Pancreas (tissue), 10 donors: ENCODE results near the gene RAD9A. TPM values are rescaled to one million over a fixed set of nuclear protein-coding genes. Genes with fewer than 3 reads are reported as not detected.

Source experiments
- ATAC-seq, 4 donors: fragments of 200-7000 bp; cut with Tn5 transposase; one replicate each; pipeline versions ENCODE4 v1.8.0 to v1.9.1; 2020; ENCODE audit warnings: mild to moderate bottlenecking in 4 of 4, moderate library complexity in 4 of 4
- DNase-seq, 6 donors: peaks; one replicate each; pipeline ENCODE4 v3.0.0-alpha.2; 2020
- FAIRE-seq: peaks from 2 replicates; lab custom pipeline; 2012; peaks lifted over from hg19 to GRCh38; lab: Jason Lieb, UNC
- H3K27ac ChIP-seq, 4 donors: fragments of 200-600 bp; sonication (generic); 1 replicate in 3 of 4; 2 replicates in 1 of 4; pipeline versions ENCODE4 v1.5.0 to v1.8.0; 2020
- H3K27me3 ChIP-seq, 4 donors: fragments of 200-600 bp; one replicate each; pipeline ENCODE4 v1.8.0; 2021
- H3K36me3 ChIP-seq, 3 donors: fragments of 200-600 bp; sonication (generic) in 1 of 3; one replicate each; pipeline versions ENCODE4 v1.5.0 to v1.8.0; 2020 to 2021
- H3K4me1 ChIP-seq, 3 donors: fragments of 200-600 bp; one replicate each; pipeline ENCODE4 v1.8.0; 2021
- H3K4me3 ChIP-seq, 4 donors: fragments of 200-600 bp; sonication (generic) in 2 of 4; one replicate each; pipeline versions ENCODE4 v1.5.0 to v1.8.0; 2020 to 2021
- H3K9me3 ChIP-seq, 4 donors: fragments of 200-600 bp; one replicate each; pipeline ENCODE4 v1.8.0; 2021
- WGBS, 2 donors: extraction: QIAGEN DNeasy Blood & Tissue Kit; methylation state at CpG; one replicate each; pipeline ENCODE4 v1.1.7; 2013; 5-methylcytosine and 5-hydroxymethylcytosine counted together
- intact Hi-C, 3 donors: fragments of 100-400 bp; cut with DNase I; formaldehyde crosslinking; loops; one replicate each; pipeline versions ENCODE4 v1.11.1 to v1.14.2; 2022
- polyA plus RNA-seq, 2 donors: library from polyadenylated mRNA; stranded (reverse); fragments of 200-250 nt; gene quantifications; one replicate each; pipeline ENCODE4 v1.2.3, GENCODE V29; 2013
- total RNA-seq, 6 donors: library from RNA; stranded (reverse); fragmentation: NEBNext Ultra II Directional in 4 of 6; extraction: Animal tissue kit (Norgen Biotek cat#: 25700) in 4 of 6; gene quantifications; one replicate each; pipeline versions ENCODE4 v1.2.1 to v1.2.4, GENCODE V29; 2021 to 2023
- TF ChIP-seq, protein P1 (sequence below), 4 donors: fragments of 200-600 bp; sonication (generic) in 3 of 4; IDR thresholded peaks; one replicate each; pipeline versions ENCODE4 v1.5.0 to v1.8.0; 2021; ENCODE audit warnings: antibody characterized with exemption in 4 of 4
- donor health status: healthy with polysubstance abuse.
- donor health status: DM: no; HTN: no; CAD: no; lungs with moderate emphysema.
- donor health status: DM: no; HTN: no; CAD: no.
- donor health status: control.
- donor health status: control.
- donor health status: Bipolar disorder and iron deficiency.
- donor health status: DM: yes; HTN: yes; CAD: no.
- donor health status: DM: no; HTN: no; CAD: no.
- donor health status: DM: no; HTN: no; CAD: no.
- donor health status: DM: yes; HTN: yes; CAD: no.

RAD9A gene
- total and polyA plus RNA-seq, 8 donors, result 9.4 to 45.2 (median 15.0) TPM

- Histone ChIP-seq H3K9me3 (no peaks in the 10 kb centered on the region), H3K4me1 (no peaks in the 10 kb centered on the region), H3K27me3 (no peaks in the 10 kb centered on the region), H3K4me3 (no peak overlapping the region), H3K27ac (no peak overlapping the region), H3K36me3 (no peaks in the 10 kb centered on the region)
- TF ChIP-seq, protein P1, sequence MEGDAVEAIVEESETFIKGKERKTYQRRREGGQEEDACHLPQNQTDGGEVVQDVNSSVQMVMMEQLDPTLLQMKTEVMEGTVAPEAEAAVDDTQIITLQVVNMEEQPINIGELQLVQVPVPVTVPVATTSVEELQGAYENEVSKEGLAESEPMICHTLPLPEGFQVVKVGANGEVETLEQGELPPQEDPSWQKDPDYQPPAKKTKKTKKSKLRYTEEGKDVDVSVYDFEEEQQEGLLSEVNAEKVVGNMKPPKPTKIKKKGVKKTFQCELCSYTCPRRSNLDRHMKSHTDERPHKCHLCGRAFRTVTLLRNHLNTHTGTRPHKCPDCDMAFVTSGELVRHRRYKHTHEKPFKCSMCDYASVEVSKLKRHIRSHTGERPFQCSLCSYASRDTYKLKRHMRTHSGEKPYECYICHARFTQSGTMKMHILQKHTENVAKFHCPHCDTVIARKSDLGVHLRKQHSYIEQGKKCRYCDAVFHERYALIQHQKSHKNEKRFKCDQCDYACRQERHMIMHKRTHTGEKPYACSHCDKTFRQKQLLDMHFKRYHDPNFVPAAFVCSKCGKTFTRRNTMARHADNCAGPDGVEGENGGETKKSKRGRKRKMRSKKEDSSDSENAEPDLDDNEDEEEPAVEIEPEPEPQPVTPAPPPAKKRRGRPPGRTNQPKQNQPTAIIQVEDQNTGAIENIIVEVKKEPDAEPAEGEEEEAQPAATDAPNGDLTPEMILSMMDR (IDR thresholded peaks at IDR 0.05), result no peak
- WGBS, 2 donors, result 43 to 53% methylated on average over 3 of the region's 3 CpGs
- ATAC-seq (peak in 3 of 4 donors; percentile 2 to 30 (median 7)), FAIRE-seq (no peak), DNase-seq (no peak)
- intact Hi-C loops, result loop anchor here in 2 of 3 donors (5.0 to 10.0 kb wide), 2 partner anchors 38 to 130 kb away; no protein-coding TSS in a partner anchor
Measured at GRCh38 chr11:67384851-67385366, 6.9 kb upstream of the RAD9A start.

DNA sequence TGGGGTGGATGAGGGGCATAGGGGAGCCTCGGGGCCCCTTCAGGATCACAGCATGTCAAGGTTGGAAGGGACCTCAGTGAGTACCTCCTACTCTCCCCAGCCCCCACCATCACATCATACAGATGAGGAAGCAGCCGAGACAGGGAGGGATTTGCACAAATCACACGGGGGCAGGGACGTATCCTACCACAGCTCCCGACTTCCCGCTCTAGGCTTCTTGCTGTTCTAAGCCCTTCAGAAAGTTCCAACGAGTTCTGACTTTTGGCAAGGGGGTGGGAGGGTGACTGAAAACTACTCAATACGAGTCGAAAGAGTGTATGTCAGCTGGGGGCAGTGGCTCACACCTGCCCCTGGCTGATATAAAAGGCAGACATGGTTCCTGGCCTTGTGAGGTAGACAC lies 4.7 kb upstream of the RAD9A start:
- H3K4me1 ChIP-seq, result peaks cover 0 to 9% (median 0%) of the 10 kb centered on the region in 3 donors
- intact Hi-C loops, result loop anchor here in 1 of 3 donors (10.0 kb wide), 1 partner anchor 132 kb away; no protein-coding TSS in a partner anchor

DNA sequence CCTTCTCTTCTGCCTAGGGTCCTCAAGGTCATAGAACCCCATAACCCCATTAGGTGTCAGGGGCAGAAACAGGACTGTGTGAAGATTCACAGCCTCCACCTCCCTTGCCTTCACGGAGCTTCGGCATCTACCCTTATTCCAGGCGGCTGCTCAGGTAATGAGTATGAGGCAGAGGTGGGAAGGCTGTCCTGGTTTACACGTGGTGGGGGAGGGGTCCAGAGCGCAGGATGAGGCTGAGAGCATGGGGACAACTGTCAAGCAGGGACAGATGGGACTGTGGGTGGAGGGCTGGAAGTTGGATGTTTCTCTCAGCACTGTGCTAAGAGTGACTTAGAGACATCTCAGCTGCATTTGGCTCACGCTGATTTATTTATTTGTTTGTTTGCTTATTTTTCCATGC lies 4.3 kb upstream of the RAD9A start:
- FAIRE-seq (no peak), ATAC-seq (no peak), DNase-seq (no peak)
- Histone ChIP-seq H3K36me3 (no peaks in the 10 kb centered on the region), H3K27me3 (no peaks in the 10 kb centered on the region), H3K4me3 (no peak overlapping the region), H3K27ac (no peak overlapping the region), H3K4me1 (peaks cover 0 to 9% (median 0%) of the 10 kb centered on the region in 3 donors), H3K9me3 (no peaks in the 10 kb centered on the region)
- TF ChIP-seq, protein P1 (IDR thresholded peaks at IDR 0.05), result no peak
- intact Hi-C loops, result loop anchor here in 1 of 3 donors (10.0 kb wide), 1 partner anchor 133 kb away; no protein-coding TSS in a partner anchor
- 60 to 63% methylated on average over 6 of the region's 6 CpGs for WGBS, 2 donors

More for the DNA sequence above, 4.7 kb upstream of the RAD9A start:
- Histone ChIP-seq H3K4me3 (no peak overlapping the region), H3K36me3 (no peaks in the 10 kb centered on the region), H3K9me3 (no peaks in the 10 kb centered on the region), H3K27ac (no peak overlapping the region), H3K27me3 (no peaks in the 10 kb centered on the region)
- FAIRE-seq (no peak), ATAC-seq (no peak), DNase-seq (no peak)
- 38 to 44% methylated on average over 9 of the region's 9 CpGs for WGBS, 2 donors
- TF ChIP-seq, protein P1 (IDR thresholded peaks at IDR 0.05), result no peak

DNA sequence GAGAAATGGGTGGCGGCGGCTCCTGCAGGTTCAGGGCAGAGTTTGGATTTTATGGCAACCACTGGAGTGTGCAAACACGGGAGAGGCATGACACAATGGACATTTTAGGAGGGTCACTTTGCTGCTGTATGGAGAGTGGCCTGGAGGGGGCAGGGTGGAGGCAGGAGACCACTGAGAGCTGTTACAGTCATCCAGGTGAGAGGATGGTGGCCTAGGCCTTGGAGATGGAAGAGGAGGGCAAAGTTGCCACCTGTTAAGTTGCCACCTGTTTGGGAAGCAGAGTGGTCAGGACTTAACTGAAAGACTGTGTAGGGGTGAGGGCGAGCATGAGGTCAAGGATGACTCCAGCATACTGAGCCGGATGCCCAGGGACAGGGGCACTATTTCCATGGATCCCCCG lies 2.3 kb upstream of the RAD9A start:
- FAIRE-seq, result no peak
- no peaks in the 10 kb centered on the region for H3K36me3 ChIP-seq
- no peak overlapping the region for H3K27ac ChIP-seq
- no peak overlapping the region for H3K4me3 ChIP-seq
- no peaks in the 10 kb centered on the region for H3K27me3 ChIP-seq
- TF ChIP-seq, protein P1 (IDR thresholded peaks at IDR 0.05), result peak in 2 of 4 donors; percentile 18 to 27
- 58 to 60% methylated on average over 6 of the region's 6 CpGs for WGBS, 2 donors
- peaks cover 0 to 9% (median 0%) of the 10 kb centered on the region in 3 donors for H3K4me1 ChIP-seq
- ATAC-seq, result peak in 2 of 4 donors; percentile 10 to 46
- no peaks in the 10 kb centered on the region for H3K9me3 ChIP-seq
- intact Hi-C loops, result loop anchor here in 1 of 3 donors (10.0 kb wide), 1 partner anchor 135 kb away; no protein-coding TSS in a partner anchor
- peak in 3 of 6 donors; percentile 55 to 75 (median 63) for DNase-seq

DNA sequence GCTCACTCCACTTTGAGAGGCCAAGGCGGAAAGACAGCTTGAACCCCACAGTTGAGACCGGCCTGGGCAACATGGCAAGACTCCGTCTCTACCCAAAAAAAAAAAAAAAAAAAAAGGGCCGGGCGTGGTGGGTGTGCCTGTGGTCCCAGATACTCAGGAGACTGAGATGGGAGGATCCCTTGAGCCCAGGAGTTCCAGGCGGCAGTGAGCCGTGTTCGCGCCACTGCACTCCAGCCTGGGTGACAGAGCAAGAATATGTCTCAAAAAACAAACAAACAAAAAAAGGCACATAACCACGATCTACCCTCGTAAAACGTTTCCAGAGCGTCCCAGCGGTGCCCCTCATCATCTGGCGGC lies 861 bp upstream of the RAD9A start:
- WGBS, 2 donors, result 10 to 14% methylated on average over 13 to 15 of the region's 15 CpGs
- peak overlapping the region; percentile 70 to 88 (median 82) for H3K4me3 ChIP-seq
- TF ChIP-seq, protein P1 (IDR thresholded peaks at IDR 0.05), result no peak

More for the DNA sequence above, 861 bp upstream of the RAD9A start:
- Histone ChIP-seq H3K36me3 (no peaks in the 10 kb centered on the region), H3K9me3 (no peaks in the 10 kb centered on the region), H3K4me1 (peaks cover 0 to 9% (median 0%) of the 10 kb centered on the region in 3 donors), H3K27ac (peak overlapping the region; percentile 46 to 80 (median 76)), H3K27me3 (no peaks in the 10 kb centered on the region)
- intact Hi-C loops, result no loop called here
- ATAC-seq (no peak), DNase-seq (no peak), FAIRE-seq (no peak)
